Cardiac fibroblast (primary cell): ENCODE measurements around the gene CCDC9B.

ENCODE experiments used
- DNase-seq, 2 donors: peaks; one replicate each; pipeline versions ENCODE4 v3.0.0 to v3.0.0-alpha.2; 2010; ENCODE audit warnings: low read depth in 2 of 2
- H3K4me3 ChIP-seq, 2 donors: replicated peaks in 1 of 2; 1 replicate in 1 of 2; 2 replicates in 1 of 2; pipeline ENCODE4 v1.5.1; 2011; ENCODE audit warnings: low read depth in 2 of 2, low read length in 2 of 2, mild to moderate bottlenecking in 2 of 2, moderate library complexity in 1 of 2
- TF ChIP-seq, protein P1 (sequence below): IDR thresholded peaks from one replicate; pipeline ENCODE4 v1.5.1; 2011; ENCODE audit warnings: low read depth, mild to moderate bottlenecking, low read length, inconsistent platforms

Gene CCDC9B

DNA sequence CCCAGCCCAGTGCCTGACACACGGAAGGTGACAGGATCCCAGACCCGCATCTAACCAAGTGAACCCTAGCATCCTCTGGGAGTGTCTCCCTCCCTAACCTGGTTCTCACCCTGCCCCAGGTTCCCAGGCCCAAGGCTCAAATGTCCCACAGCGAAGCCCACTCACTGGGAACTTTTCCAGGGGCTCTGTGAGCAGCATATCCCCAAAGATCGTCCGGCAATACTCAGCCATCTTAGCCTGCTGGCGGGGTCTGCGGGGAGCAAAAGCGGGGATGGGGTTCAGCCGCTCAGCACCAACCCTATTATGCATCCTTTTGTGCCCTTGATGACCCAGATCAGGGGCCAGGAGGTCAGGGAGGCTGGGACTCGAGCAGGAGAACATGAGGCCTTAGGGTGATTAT is 43.4 kb downstream of the CCDC9B start:
- no peak for DNase-seq
- TF ChIP-seq, protein P1, sequence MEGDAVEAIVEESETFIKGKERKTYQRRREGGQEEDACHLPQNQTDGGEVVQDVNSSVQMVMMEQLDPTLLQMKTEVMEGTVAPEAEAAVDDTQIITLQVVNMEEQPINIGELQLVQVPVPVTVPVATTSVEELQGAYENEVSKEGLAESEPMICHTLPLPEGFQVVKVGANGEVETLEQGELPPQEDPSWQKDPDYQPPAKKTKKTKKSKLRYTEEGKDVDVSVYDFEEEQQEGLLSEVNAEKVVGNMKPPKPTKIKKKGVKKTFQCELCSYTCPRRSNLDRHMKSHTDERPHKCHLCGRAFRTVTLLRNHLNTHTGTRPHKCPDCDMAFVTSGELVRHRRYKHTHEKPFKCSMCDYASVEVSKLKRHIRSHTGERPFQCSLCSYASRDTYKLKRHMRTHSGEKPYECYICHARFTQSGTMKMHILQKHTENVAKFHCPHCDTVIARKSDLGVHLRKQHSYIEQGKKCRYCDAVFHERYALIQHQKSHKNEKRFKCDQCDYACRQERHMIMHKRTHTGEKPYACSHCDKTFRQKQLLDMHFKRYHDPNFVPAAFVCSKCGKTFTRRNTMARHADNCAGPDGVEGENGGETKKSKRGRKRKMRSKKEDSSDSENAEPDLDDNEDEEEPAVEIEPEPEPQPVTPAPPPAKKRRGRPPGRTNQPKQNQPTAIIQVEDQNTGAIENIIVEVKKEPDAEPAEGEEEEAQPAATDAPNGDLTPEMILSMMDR: no peak
- H3K4me3 ChIP-seq: no peak overlapping the region

DNA sequence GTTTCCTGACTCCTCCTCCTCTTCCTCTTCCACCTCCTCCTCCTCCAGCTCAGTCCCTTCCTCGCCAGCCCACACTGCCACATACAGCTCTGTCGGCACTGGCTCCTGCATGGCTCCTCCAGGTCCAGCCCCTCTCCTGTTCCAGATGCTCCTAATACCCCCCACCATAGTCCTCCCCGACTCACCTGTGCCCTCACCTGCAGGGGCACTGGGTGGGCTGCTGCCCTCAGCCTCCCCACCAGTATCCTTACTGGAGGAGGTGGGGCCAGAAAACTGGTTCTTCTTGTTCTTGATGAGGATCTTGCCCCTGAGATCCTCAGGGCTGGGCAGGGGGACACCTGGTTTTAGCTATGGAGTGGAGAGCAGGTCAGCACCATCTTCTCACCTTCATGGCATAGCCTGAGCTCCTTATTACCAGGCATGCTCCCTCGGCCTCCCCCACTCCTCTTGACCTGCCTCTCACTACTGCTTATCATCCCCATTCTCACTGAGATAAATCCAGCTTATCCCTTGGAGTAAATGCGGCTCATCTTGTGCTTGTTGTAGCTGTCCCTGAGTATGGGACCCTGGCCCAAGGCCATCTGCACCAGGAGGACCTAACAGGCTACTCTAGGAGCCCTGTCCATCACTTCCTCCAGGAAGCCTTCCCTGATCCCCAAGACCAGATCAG is 44.0 kb downstream of the CCDC9B start:
- TF ChIP-seq, protein P1: no peak
- H3K4me3 ChIP-seq: no peak overlapping the region

DNA sequence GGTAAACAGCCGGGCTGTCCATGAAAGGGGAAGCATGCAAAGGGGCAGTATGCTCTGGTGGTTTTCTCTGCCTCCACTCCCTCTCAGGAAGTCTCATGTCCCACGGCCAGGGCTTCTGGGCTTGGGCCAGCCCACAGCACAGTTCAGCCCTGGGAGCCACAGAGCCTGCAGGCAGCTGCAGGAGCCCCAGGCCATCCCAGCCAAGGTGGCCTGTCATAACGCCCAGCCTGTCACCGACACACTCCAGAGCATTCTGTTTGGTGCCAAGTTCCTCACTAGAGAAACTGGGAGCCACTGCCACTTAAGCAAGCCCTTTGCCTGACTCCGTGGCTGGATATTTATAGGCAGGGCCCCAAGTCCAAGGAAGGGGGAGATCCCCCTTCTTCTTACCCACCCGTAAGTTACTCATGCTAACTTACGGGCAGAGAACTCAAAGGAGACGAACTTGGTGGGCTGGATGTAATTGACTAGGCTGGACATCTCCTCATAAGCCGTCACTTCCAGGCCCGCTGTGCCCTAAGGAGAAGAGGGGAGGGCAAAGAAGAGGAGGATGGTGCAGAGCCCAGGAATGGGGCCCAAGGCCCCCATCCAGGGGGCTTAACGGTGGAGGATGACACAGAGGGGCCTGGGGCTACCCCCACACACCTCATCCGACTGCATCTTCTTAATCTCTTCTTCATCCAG is 44.7 kb downstream of the CCDC9B start:
- DNase-seq: peak in 1 of 2 donors; percentile 45
- no peak overlapping the region for H3K4me3 ChIP-seq
- TF ChIP-seq, protein P1: no peak

More for the DNA sequence above, 44.0 kb downstream of the CCDC9B start:
- no peak for DNase-seq

- DNase-seq: no peak
- TF ChIP-seq, protein P1: no peak
- H3K4me3 ChIP-seq: no peak overlapping the region
Measured at GRCh38 chr15:40295297-40295696, 45.4 kb downstream of the CCDC9B start.

- no peak overlapping the region for H3K4me3 ChIP-seq
- DNase-seq: no peak
- TF ChIP-seq, protein P1: no peak
Measured at GRCh38 chr15:40293905-40294895, 46.5 kb downstream of the CCDC9B start.

- no peak for DNase-seq
- TF ChIP-seq, protein P1: no peak
- no peak overlapping the region for H3K4me3 ChIP-seq
Measured at GRCh38 chr15:40293006-40293405, 47.7 kb downstream of the CCDC9B start.
